A172 (cell line): ENCODE measurements around the gene SLC6A15. TPM values are rescaled to one million over a fixed set of nuclear protein-coding genes. Genes with fewer than 3 reads are reported as not detected.

Experiments
- DNase-seq: peaks from one replicate; pipeline ENCODE4 v3.0.0-alpha.2; 2015; ENCODE audit warnings: low spot score
- total RNA-seq: library from RNA; depleted of rRNA; stranded (reverse); fragments of >200 nt; shearing (Covaris generic); gene quantifications from 2 replicates; pipeline ENCODE4 v1.2.3, GENCODE V29; 2014

The SLC6A15 gene
- total RNA-seq, 1 experiment from 2014 or later = not detected

DNA sequence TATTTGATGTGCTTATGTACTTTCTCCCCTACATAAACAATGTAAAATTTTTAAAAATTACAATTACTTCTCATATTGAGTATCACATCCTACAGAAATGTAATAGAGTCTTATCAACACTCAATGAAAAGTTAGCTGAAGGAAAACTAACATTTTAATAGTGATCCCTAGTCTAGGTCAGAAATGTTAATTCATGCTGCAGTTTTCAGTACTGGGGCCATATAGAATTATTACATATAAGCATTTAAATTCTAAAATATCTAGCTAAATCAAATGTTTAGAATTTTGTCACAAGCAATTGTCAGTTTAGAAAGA is 37.8 kb downstream of the SLC6A15 start:
- no peak for DNase-seq

GRCh38 chr12:84874125-84874824 is 38.3 kb downstream of the SLC6A15 start:
- peak; percentile 49 for DNase-seq

DNA sequence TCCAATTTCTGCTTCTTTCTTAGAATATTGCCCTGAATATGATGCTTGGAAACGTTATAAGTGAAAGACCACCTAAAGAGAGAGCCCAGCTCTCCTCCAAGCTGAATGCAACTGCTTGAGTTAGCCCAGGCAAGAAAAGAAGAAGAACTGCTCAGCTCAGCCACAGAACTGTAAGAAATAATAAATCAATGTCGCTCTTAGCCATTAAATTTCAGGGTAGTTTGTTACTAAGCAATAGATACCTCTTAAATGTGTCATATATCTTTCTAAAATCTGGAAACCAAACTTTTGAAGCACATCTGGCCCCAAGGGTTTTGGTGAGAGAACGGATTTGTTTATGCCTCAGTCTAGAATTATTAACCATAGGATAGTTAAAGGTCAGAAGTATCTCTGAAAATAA is 50.4 kb downstream of the SLC6A15 start:
- peak; percentile 4 for DNase-seq

DNA sequence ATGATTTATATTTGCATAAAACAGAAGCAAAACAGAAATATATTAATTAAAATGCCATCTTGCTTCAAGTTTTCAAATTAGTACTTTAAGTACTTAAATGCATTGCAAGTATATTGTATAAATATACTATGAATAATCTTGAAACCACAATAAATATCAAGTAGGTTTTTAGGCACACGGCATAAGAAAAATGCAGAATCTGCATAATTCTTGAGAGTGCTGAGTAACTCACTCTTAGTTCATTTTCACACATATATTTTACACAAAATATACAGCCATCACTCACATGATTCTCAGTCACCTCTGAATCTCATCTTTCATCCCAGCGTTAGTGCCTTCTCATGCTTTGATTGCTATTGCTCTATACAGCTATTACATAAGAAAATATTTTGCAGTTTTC is 51.9 kb downstream of the SLC6A15 start:
- DNase-seq = no peak

GRCh38 chr12:84858796-84859195 is 53.8 kb downstream of the SLC6A15 start:
- DNase-seq = no peak

DNA sequence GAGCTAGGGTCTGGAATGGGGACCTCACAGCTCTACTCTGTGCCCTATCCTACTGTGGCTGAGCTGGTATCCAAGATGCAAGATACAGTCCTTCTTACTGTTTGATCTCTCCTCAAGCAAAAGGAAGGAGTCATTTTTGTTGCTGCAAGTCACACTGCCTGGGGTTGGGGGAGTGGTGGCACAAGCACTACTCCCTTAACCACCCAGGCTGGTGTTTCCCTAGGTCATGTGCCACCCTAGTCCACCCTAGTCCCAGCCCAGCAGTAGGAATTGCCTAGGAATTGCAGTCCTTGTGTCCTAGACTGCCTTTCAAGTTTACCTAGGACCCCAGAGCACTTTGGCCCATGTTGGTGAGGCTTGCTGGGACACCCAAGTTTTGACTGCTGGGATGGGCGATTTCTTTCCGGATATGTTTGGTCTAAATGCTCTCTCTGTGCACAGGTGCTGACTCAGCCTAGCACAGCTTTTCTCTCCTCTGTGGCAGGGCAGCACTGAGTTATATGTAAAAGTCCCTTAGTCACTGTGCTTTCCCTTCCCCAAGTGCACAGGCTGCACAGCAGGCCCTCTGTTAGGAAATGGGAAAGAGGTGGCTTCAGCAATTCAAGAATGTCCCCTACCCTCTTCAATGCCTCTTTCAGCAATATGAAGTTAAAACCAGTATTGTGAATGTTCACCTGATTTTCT is 54.9 kb downstream of the SLC6A15 start:
- peak; percentile 8 for DNase-seq

- no peak for DNase-seq
These were observed 56.3 kb downstream of the SLC6A15 start for GRCh38 chr12:84856156-84856900.

DNA sequence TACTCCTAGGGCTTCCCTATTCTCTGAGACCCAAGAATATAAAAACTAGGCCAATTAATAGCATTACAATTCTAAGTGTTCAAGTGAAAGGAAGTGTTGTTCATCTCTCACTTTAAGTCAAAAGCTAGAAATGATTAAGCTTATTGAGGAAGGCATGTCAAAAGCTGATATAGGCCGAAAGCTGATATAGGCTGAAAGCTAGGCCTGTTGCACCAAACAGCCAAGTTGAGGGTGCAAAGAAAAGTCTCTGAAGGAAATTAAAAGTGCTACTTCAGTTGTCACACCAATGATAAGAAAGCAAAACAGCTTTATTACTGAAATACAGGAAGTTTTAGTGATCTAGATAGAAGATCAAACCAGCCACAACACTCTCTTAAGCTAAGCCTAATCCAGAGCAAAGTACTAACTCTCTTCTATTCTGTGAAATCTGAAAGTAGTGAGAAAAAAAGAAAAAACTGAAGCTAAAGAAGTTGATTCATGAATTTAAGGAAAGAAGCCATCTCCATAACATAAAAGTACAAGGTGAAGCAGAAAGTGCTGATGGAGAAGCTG is 68.9 kb downstream of the SLC6A15 start:
- no peak for DNase-seq

DNA sequence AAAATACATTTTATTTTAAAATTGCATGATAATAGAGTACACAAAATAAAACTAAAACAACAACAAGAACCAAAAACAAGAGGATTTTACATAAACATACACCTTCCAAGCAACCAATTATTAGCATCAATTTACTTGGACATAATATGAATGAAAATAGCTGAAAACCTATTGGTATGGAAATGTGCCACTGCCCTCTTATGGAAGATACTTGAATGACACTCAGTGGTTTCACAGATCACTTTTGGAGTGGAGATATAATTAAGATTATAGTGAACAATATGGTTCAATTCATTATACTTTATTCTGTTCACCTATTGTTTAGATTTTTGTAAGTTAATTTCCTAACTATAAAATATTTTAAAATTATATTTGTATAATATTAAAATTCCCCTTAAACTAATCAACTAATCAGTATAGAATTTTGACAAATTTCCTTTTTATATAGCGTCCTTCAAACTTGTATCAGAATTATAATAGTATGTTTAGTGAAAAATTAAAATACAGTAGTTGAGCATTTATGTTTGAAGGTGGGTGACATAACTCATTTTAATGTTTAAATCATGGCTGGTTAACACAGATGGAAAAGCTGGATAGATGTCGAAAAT is 70.1 kb downstream of the SLC6A15 start:
- peak; percentile 45 for DNase-seq

DNA sequence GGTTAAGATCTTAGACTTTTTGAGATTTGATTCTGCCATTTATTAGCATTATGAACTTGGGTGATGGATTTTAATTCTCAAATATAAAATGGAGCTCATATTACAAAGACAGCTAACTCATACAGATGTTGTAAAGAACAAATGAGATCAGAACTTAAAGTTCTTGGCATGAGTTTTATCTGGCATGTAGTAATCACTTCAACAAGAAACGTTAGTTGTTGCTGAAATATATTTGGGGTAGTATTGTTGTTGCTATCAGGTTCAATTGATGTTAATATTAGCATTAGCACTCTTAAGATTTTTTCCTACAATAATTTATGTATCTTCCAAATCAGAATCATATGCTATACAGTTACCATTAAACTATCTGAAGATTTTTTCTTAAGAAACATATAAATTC is 71.0 kb downstream of the SLC6A15 start:
- DNase-seq = no peak

DNA sequence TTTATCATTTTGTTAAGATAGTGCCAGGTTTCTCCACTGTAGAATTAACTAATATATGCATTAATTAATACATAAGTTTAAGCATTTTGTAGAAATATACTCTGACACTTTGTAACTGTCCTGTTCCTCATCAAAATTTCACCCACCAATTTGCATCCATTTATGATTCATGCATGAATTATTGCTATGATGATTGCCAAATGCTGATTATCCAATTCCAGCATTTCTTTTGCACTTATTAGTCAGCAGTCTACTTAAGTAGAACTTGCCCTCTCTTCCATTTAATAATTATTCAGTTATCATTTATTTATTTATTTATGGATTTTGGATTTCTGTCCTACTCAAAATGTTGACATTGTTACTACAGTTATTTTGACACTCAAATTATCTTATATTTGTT is 72.2 kb downstream of the SLC6A15 start:
- no peak for DNase-seq

DNA sequence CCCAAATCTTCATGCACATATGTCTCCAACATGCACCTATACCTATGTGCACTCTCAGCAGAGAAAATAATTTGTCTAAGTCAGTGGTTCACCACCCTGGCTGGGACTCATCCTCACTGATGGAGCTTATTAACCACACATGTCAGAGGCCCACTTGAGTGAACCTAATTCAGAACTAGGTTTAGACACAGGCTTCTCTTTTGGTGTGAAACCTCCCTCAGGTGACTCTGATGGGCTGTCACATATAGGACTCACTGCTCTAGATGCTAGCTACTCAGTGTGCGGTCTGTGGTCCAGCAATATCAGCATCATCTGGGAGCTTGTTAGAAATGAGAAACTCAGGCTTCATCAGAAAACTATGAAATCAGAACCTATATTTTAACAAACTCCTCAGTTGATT is 85.7 kb downstream of the SLC6A15 start:
- DNase-seq = no peak

DNA sequence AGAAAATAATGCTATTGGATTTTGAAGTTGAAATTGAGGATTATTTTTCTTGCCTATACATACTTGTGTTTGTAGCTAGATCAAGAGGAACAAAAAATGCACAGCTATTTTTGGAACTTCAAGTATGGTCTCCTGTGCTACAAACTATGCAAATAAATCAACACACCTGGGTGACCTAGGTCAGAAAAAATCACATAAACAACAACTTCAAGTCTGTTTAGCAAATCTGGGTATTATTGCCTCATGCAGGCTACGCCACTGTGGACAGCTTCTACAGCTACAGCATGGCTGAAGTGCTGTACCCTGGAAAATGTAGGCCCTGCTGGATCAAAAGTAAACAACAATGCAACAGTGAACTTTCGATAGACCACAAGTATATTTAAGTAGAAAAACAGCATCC is 87.5 kb downstream of the SLC6A15 start:
- no peak for DNase-seq

- peak; percentile 25 for DNase-seq
These were observed 90.1 kb downstream of the SLC6A15 start for GRCh38 chr12:84822525-84822924.

GRCh38 chr12:84816916-84817695 is 95.5 kb downstream of the SLC6A15 start:
- DNase-seq = no peak

GRCh38 chr12:84814664-84815245 is 97.8 kb downstream of the SLC6A15 start:
- DNase-seq = peak; percentile 61

DNA sequence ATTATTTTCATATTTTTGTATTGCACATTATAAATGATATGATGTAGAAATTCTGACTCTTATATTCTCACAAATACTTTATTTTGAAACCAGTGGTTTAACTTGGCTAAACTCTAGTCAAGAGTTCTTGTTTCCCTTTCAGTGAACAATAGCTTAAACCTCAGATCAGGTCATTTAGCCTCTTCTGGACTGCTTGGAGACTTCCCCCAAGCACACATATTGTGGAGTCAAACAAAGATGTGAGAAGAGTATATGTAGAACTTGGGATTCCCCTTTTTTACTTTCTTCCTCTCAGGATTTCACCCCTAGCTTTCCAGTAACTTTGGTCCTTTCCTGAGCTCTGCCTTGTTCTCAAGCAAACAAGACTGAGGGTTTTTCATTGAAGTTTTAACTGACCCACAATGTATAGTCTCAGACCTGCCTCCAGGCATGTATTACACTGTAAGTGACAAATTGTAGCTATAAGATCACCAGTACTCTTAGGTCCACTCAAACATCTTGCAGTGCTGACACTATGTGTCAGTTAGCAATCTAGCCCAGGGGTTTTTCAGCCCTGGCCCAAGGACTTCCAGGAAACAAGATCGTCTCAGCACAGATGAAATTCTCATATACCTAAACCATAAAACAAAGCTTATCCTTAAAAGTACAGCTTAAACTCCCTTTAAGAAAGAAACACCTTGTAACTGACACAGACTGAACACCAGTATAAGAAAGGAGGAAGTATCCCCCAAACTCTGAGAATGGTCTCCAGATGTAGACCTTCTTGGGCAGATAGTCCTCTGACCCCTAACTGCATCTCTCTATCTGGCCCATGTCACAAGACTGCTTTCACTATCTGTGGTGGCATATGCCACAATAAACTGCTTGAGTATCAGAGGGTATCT is 98.6 kb downstream of the SLC6A15 start:
- DNase-seq = no peak

GRCh38 chr12:84811291-84811690 is 101.3 kb downstream of the SLC6A15 start:
- no peak for DNase-seq

GRCh38 chr12:84810611-84811010 is 102.0 kb downstream of the SLC6A15 start:
- DNase-seq = no peak
